RWPE1 (cell line): ENCODE results near the gene VSX2.

Experiments used
- CTCF ChIA-PET: fragments of 350-600 bp; sonication (Branson Sonifier 250); formaldehyde crosslinking; extraction: SDS; loops from one replicate; lab custom pipeline; 2021; lab: Yijun Ruan, JAX
- POLR2A ChIA-PET: fragments of 400-600 bp; formaldehyde crosslinking; extraction: SDS; loops from one replicate; lab custom pipeline; 2020; ENCODE audit warnings: antibody characterized with exemption; ENCODE audit not compliant: low non-redundant PET; lab: Yijun Ruan, JAX
- DNase-seq: peaks from one replicate; pipeline ENCODE4 v3.0.0; 2012; ENCODE audit warnings: low spot score
- H3K27ac ChIP-seq: fragments of 450-650 bp; 2 replicates; pipeline ENCODE4 v1.5.1; 2017
- CTCF ChIP-seq: fragments of 450-650 bp; conservative IDR thresholded peaks from 2 replicates; pipeline ENCODE4 v1.5.1; 2017; ENCODE audit warnings: low read depth, mild to moderate bottlenecking

The VSX2 gene

GRCh38 chr14:74290415-74290814 is 51.2 kb downstream of the VSX2 start:
- ChIA-PET CTCF (no interaction called here), POLR2A (no interaction called here)
- H3K27ac ChIP-seq = no peak overlapping the region
- peak; percentile 20 for DNase-seq
- TF ChIP-seq CTCF = peak; percentile 55

GRCh38 chr14:74292061-74292460 is 52.8 kb downstream of the VSX2 start:
- H3K27ac ChIP-seq = peak overlapping the region; percentile 34
- POLR2A ChIA-PET = no interaction called here
- TF ChIP-seq CTCF = no peak
- DNase-seq = no peak
- CTCF ChIA-PET = no interaction called here

GRCh38 chr14:74293606-74294005 is 54.4 kb downstream of the VSX2 start:
- H3K27ac ChIP-seq = no peak overlapping the region
- TF ChIP-seq CTCF = no peak
- ChIA-PET POLR2A (no interaction called here), CTCF (interaction anchor here (0.5 to 1.1 kb wide), 3 partner anchors 16 to 361 kb away, joined by 3 to 4 read pairs (median 3); no protein-coding TSS in a partner anchor)
- no peak for DNase-seq

GRCh38 chr14:74296037-74296467 is 56.8 kb downstream of the VSX2 start:
- CTCF ChIA-PET = interaction anchor here (0.5 to 0.8 kb wide), 3 partner anchors 27 to 1500 kb away, joined by 3 to 7 read pairs (median 4); no protein-coding TSS in a partner anchor
- POLR2A ChIA-PET = interaction anchor here (0.5 to 0.7 kb wide), 2 partner anchors 51 to 539 kb away, joined by 3 to 11 read pairs; no protein-coding TSS in a partner anchor
- DNase-seq = no peak
- no peak overlapping the region; the same call in 1 of the 2 replicates for H3K27ac ChIP-seq
- TF ChIP-seq CTCF = no peak

- H3K27ac ChIP-seq = no peak overlapping the region
- ChIA-PET POLR2A (no interaction called here), CTCF (interaction anchor here (0.7 to 1.0 kb wide), 2 partner anchors 16 to 584 kb away, joined by 3 to 6 read pairs; no protein-coding TSS in a partner anchor)
- no peak for DNase-seq
- TF ChIP-seq CTCF = no peak
These were observed 58.7 kb downstream of the VSX2 start for GRCh38 chr14:74297986-74298385.

- DNase-seq = no peak
- CTCF ChIA-PET = interaction anchor here (0.7 to 1.2 kb wide), 2 partner anchors 8 to 38 kb away, joined by 3 to 4 read pairs; no protein-coding TSS in a partner anchor
These were observed 59.9 kb downstream of the VSX2 start for GRCh38 chr14:74299061-74299545.

More at GRCh38 chr14:74299061-74299545, 59.9 kb downstream of the VSX2 start:
- POLR2A ChIA-PET = no interaction called here
- H3K27ac ChIP-seq = no peak overlapping the region
- no peak for TF ChIP-seq CTCF
